ENCODE data around the gene TTC12.

The TTC12 gene

DNA sequence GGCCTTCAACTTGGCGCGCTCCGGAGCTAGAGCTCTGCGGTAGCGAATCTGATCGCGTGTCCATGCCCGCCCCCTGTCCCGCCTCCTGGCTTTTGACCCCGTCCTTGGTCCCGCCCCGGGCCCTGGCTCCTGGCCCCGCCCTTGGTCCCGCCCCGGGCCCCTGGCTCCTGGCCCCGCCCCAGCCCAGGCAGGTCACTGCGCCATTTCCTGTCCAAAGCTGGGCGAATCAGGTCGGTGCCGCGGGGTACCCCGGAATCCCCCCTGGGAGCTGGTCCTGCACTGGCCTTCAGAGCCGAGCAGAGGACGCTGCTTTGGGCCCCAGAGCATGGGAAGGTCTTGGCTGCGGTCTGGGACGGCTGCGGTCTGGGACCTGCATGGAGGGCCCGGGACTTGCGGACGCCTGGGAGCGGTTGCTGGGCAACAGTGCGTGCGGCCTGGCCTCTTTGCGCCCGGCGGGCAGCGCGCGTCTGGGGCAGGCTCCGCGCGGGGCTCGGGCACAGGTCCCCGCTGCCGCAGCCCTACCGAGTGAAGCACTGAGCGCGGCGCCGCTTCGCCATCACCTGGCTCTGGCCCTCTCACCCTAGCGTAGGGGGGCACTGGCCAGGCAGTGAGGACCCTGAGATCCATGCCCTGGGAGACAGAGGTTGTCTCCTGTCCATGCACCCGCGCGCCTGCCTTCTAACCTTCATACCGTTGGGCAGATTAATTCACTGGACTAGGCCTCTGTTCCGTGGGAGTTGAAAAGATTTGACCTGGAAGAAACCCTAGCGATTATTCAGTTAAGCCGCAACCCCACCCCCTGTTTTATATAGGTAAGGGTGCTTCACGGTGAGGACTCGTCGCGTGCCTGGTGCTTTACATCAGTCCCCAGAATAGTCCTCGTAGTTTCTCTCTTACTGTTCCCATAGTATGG lies at the start of gene TTC12:
TTC12 (plus strand) TSS at position 195 of the 913 bp plus-strand sequence. CDS start 1,675 bp downstream, outside the sequence.
- Histone ChIP-seq H3K4me1 (ENCODE audit: low read length) (peaks cover 10% of the 10 kb centered on the region), H3K9me2 (replicated peaks; ENCODE audit: insufficient read depth, low read length) (no peaks in the 10 kb centered on the region), H3K4me3 (ENCODE audit: low read length) (peak within 1 kb of the TSS; percentile 89), H3K27ac (ENCODE audit: low read length) (peak within 1 kb of the TSS; percentile 74; the same call in 1 of the 2 replicates), H4K20me1 (ENCODE audit: insufficient read depth, low read length) (no peaks in the 10 kb centered on the region), H2AFZ (ENCODE audit: low read length) (peak within 1 kb of the TSS; percentile 93), H3K79me2 (ENCODE audit: low read length) (peaks cover 7% of the 10 kb centered on the region; the same call in 1 of the 2 replicates), H3K4me2 (ENCODE audit: low read depth, low read length) (peak within 1 kb of the TSS; percentile 97), H3K9me3 (replicated peaks; ENCODE audit: insufficient read depth, low read length) (no peaks in the 10 kb centered on the region), H3K27me3 (replicated peaks; ENCODE audit: insufficient read depth, low read length) (no peaks in the 10 kb centered on the region), H3F3A (ENCODE audit: insufficient read depth, low read length) (no peaks in the 10 kb centered on the region), H3K9ac (ENCODE audit: low read length) (peak within 1 kb of the TSS; percentile 84), H3K36me3 (replicated peaks; ENCODE audit: insufficient read depth, low read length) (no peaks in the 10 kb centered on the region)
- TF ChIP-seq EZH2phosphoT487 (IDR thresholded peaks at IDR 0.05; ENCODE audit: low read length), result no peak
- TF ChIP-seq, protein P1, sequence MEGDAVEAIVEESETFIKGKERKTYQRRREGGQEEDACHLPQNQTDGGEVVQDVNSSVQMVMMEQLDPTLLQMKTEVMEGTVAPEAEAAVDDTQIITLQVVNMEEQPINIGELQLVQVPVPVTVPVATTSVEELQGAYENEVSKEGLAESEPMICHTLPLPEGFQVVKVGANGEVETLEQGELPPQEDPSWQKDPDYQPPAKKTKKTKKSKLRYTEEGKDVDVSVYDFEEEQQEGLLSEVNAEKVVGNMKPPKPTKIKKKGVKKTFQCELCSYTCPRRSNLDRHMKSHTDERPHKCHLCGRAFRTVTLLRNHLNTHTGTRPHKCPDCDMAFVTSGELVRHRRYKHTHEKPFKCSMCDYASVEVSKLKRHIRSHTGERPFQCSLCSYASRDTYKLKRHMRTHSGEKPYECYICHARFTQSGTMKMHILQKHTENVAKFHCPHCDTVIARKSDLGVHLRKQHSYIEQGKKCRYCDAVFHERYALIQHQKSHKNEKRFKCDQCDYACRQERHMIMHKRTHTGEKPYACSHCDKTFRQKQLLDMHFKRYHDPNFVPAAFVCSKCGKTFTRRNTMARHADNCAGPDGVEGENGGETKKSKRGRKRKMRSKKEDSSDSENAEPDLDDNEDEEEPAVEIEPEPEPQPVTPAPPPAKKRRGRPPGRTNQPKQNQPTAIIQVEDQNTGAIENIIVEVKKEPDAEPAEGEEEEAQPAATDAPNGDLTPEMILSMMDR (IDR thresholded peaks at IDR 0.05; ENCODE audit: low read length), result no peak
- TF ChIP-seq EZH2 (optimal IDR thresholded peaks at IDR 0.05; ENCODE audit: low read depth, low read length), result no peak
- peak; percentile 92 for DNase-seq

- no peak for DNase-seq
- no peak overlapping the region for H3K27ac ChIP-seq (ENCODE audit: low read length)
- H3K79me2 ChIP-seq (ENCODE audit: low read length), result no peaks in the 10 kb centered on the region
- H3K4me1 ChIP-seq (ENCODE audit: low read length), result no peaks in the 10 kb centered on the region
- H3F3A ChIP-seq (ENCODE audit: insufficient read depth, low read length), result no peaks in the 10 kb centered on the region
- no peak overlapping the region for H3K9ac ChIP-seq (ENCODE audit: low read length)
- H3K27me3 ChIP-seq (replicated peaks; ENCODE audit: insufficient read depth, low read length), result no peaks in the 10 kb centered on the region
- no peak for TF ChIP-seq EZH2 (optimal IDR thresholded peaks at IDR 0.05; ENCODE audit: low read depth, low read length)
- TF ChIP-seq EZH2phosphoT487 (IDR thresholded peaks at IDR 0.05; ENCODE audit: low read length), result no peak
- TF ChIP-seq, protein P1 (IDR thresholded peaks at IDR 0.05; ENCODE audit: low read length), result no peak
- no peaks in the 10 kb centered on the region for H3K9me3 ChIP-seq (replicated peaks; ENCODE audit: insufficient read depth, low read length)
- no peaks in the 10 kb centered on the region for H4K20me1 ChIP-seq (ENCODE audit: insufficient read depth, low read length)
- no peak overlapping the region for H3K4me3 ChIP-seq (ENCODE audit: low read length)
- no peak overlapping the region for H2AFZ ChIP-seq (ENCODE audit: low read length)
- H3K36me3 ChIP-seq (replicated peaks; ENCODE audit: insufficient read depth, low read length), result no peaks in the 10 kb centered on the region
- no peak overlapping the region for H3K4me2 ChIP-seq (ENCODE audit: low read depth, low read length)
- no peaks in the 10 kb centered on the region for H3K9me2 ChIP-seq (replicated peaks; ENCODE audit: insufficient read depth, low read length)
Observed at GRCh38 chr11:113265362-113265761, 49.0 kb upstream of the TTC12 start.

- H3K9me2 ChIP-seq (replicated peaks; ENCODE audit: insufficient read depth, low read length), result no peaks in the 10 kb centered on the region
- H3K4me2 ChIP-seq (ENCODE audit: low read depth, low read length), result no peak overlapping the region
- no peak overlapping the region for H3K27ac ChIP-seq (ENCODE audit: low read length)
- no peaks in the 10 kb centered on the region for H3K79me2 ChIP-seq (ENCODE audit: low read length)
- H4K20me1 ChIP-seq (ENCODE audit: insufficient read depth, low read length), result no peaks in the 10 kb centered on the region
- H3K4me1 ChIP-seq (ENCODE audit: low read length), result no peaks in the 10 kb centered on the region
- H3K36me3 ChIP-seq (replicated peaks; ENCODE audit: insufficient read depth, low read length), result no peaks in the 10 kb centered on the region
- H3F3A ChIP-seq (ENCODE audit: insufficient read depth, low read length), result no peaks in the 10 kb centered on the region
- no peaks in the 10 kb centered on the region for H3K9me3 ChIP-seq (replicated peaks; ENCODE audit: insufficient read depth, low read length)
- H3K27me3 ChIP-seq (replicated peaks; ENCODE audit: insufficient read depth, low read length), result no peaks in the 10 kb centered on the region
- DNase-seq, result no peak
- no peak overlapping the region for H3K4me3 ChIP-seq (ENCODE audit: low read length)
- no peak for TF ChIP-seq EZH2phosphoT487 (IDR thresholded peaks at IDR 0.05; ENCODE audit: low read length)
- TF ChIP-seq, protein P1 (IDR thresholded peaks at IDR 0.05; ENCODE audit: low read length), result no peak
- no peak overlapping the region for H2AFZ ChIP-seq (ENCODE audit: low read length)
- no peak overlapping the region for H3K9ac ChIP-seq (ENCODE audit: low read length)
Observed at GRCh38 chr11:113267493-113267892, 46.9 kb upstream of the TTC12 start.
